GM21576 (cell line): ENCODE measurements around the gene FXN.

Source experiments
- ATAC-seq: cut with Tn5 transposase; IDR thresholded peaks from one replicate; pipeline ENCODE4 v1.9.1; 2021; ENCODE audit warnings: mild to moderate bottlenecking, moderate library complexity; ENCODE audit not compliant: unreplicated experiment

Gene FXN

DNA sequence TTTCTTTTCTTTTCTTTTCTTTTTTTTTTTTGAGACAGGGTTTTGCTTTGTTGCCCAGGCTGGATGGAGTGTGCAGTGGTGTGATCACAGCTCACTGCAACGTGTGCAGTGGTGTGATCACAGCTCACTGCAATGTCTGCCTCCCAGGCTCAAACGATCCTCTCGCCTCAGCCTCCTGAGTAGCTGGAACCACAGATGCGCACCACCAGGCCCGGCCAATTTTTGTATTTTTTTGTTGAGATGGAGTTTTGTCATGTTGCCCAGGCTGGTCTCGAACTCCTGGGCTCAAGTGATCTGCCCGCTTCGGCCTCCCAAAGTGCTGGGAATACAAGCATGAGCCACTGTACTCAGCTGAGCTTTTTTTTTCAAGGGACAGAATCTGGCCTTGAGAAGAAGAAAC lies 101.8 kb downstream of the FXN start:
- no peak for ATAC-seq

DNA sequence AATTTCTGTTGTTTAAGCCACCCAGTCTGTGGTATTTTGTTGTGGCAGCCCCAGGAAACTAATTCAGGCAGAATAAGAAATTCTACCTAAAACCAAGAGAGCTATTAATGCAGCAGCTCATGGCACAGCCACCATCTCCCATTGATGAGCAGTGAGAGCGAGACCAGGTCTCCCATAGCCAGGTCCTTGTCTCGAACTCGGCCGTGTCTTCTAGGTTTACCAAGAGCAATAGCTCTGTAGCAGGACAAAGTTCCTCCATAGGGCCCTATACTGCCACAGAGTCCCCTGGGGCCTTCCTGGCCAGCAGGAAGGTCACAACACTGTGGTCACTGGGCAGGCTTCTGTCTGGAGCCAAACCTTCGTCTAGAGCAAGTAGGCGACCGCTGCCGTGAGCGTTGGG lies 104.0 kb downstream of the FXN start:
- no peak for ATAC-seq

DNA sequence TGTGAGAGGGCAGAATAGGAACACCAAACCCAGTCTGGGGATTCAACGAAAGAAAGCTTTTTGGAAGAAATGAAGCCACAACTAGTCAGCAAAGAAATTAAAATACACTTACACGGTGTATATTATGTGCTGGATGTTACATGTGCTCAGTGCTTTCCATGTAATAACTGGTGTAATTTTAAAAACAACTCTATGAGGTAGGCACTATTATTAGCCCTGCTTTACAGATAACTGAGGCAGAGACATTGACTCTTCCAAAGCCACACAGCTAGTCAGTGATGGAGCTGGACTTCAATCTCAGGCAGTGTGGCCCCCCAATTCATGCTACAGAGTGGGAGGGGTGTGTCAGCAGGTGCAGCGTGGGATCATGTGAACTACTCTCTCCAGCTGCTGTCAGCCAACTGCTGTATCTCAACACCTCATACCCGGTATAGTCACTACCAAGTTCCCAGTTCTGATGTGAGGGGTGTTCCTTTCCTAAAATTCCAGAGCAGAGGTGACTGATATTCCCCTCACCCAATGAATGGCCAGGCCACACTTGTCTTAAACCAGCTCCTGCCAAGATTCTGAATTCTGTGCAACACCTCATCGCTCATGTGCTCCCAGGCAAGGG lies 104.7 kb downstream of the FXN start:
- no peak for ATAC-seq

DNA sequence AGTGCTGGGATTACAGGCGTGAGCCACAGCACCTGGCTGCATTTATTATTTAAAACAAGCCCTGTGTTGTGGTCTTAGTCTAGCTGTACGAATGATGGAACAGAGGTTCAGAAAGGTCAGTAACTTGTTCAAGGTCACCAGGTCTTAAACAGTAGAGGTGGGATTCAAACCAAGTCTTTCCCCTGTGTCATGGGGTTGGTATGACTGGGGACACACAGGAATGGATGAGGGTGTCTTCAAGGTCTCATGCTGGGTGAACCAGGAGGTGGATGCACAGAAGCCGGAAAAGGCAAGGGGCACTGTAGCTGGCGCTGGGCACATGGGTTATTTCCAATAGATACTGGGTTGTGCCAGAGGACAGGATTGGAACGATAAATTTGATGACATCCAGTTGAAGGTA lies 106.3 kb downstream of the FXN start:
- ATAC-seq, result no peak

DNA sequence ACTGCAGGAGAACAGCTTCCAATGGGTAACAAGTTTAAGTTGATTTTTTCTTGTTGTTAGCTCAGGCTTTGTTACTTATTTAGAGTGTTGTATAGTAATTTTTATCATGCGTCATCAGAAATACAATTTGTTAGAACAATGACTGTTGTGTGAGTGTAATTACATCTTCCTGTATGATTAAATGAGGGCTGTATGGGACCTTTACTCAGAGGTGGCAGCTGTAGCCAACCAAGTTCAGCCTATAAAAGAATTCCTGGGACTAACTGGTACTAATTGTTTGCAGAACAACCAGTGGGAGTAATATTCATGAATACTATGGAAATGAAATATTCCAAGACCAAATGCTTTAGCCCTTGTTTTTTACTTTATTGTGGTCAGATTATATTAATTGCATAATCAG lies 107.7 kb downstream of the FXN start:
- ATAC-seq, result no peak

DNA sequence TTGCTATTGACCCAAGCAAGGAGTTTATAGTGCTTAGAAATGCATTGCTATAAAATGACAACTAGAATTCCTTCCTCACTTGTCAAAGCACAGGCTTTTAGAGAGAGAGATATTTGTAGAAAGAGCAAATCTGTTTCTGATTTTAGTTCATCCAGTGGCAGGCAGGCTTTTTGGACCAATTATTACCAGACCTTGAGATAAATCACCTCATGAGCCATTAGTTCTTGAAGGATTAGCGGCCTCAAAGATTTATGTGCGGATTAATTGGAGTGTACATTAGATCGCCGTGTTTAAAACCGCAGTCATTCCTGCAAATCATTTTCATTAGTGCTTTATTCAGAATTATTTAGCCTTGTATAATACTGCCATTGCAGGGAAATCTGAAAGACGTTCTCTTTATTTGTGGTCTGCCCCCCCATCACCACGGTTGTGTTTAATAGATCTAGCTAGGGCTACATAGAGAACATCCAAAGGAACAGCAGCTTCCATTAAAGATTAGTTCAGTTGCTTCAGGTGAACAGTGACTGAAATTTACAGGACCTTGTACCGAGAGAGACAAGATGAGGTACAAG lies 109.7 kb downstream of the FXN start:
- no peak for ATAC-seq

DNA sequence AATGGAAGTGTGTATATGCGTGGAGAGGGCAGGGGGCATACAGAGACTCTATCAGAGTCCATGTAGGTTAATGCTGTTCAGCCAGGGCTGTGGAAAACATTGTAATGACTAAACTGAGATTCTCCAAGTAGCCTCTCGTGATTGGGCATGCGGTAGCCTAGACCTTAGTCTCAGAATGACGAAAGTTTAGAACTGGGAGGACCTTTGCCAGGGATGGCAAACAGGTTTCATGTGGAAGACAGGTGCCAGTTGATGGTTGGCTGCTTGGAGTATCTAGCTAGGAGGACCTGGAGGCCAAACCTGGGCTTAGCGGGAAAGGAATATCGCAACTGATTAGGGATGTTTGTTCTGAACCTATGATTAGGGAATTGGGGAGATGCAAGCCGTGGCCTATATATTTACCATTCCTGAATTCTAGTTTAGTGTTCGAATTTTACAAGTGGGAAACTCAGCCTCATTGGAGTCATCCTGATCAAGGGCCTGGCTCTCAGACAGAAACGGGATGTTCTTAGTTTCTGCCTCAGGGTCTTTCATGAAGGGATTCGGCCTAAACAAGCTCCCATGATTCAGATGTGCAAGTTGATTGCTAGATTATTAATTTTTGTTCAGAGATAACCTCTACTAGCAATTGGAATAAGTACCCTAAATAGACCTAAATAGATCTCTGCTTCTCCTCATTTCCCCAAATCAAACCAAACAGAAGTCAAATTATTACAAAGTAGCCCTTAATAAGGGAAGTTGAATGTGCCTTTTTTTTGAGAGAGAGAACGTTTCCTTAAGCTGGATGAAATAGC lies 111.7 kb downstream of the FXN start:
- no peak for ATAC-seq

DNA sequence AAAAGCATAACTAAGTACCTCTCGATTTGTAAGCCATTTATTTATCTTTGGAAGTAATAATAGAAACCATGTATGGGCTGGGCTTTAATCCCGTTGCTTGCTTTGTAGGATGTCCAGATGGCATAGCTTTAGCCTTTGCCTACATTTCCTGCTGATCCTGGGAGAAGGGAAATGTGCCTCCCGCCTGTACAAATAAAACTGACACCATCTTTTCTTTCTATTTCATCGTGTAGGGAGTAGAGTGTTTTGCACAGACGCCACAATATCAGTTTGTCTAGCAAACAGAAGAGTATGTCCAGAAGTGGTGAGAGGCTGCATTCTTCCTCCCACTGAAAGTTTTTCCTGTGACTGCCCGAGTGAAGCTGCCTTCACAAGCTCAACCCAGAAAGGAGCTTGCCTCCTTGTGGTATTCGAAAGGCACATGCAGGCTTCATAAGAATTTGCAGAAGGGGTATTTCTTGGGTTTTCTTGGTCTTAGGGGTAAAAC lies 113.8 kb downstream of the FXN start:
- ATAC-seq, result no peak
